ENCODE measurements around the gene CAV3.

The CAV3 gene

GRCh38 chr3:8776406-8776805 is 42.8 kb downstream of the CAV3 start (continued):
- TF ChIP-seq, protein P1, sequence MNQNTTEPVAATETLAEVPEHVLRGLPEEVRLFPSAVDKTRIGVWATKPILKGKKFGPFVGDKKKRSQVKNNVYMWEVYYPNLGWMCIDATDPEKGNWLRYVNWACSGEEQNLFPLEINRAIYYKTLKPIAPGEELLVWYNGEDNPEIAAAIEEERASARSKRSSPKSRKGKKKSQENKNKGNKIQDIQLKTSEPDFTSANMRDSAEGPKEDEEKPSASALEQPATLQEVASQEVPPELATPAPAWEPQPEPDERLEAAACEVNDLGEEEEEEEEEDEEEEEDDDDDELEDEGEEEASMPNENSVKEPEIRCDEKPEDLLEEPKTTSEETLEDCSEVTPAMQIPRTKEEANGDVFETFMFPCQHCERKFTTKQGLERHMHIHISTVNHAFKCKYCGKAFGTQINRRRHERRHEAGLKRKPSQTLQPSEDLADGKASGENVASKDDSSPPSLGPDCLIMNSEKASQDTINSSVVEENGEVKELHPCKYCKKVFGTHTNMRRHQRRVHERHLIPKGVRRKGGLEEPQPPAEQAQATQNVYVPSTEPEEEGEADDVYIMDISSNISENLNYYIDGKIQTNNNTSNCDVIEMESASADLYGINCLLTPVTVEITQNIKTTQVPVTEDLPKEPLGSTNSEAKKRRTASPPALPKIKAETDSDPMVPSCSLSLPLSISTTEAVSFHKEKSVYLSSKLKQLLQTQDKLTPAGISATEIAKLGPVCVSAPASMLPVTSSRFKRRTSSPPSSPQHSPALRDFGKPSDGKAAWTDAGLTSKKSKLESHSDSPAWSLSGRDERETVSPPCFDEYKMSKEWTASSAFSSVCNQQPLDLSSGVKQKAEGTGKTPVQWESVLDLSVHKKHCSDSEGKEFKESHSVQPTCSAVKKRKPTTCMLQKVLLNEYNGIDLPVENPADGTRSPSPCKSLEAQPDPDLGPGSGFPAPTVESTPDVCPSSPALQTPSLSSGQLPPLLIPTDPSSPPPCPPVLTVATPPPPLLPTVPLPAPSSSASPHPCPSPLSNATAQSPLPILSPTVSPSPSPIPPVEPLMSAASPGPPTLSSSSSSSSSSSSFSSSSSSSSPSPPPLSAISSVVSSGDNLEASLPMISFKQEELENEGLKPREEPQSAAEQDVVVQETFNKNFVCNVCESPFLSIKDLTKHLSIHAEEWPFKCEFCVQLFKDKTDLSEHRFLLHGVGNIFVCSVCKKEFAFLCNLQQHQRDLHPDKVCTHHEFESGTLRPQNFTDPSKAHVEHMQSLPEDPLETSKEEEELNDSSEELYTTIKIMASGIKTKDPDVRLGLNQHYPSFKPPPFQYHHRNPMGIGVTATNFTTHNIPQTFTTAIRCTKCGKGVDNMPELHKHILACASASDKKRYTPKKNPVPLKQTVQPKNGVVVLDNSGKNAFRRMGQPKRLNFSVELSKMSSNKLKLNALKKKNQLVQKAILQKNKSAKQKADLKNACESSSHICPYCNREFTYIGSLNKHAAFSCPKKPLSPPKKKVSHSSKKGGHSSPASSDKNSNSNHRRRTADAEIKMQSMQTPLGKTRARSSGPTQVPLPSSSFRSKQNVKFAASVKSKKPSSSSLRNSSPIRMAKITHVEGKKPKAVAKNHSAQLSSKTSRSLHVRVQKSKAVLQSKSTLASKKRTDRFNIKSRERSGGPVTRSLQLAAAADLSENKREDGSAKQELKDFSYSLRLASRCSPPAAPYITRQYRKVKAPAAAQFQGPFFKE (tag by site-specific recombination; IDR thresholded peaks at IDR 0.05; ENCODE audit: borderline replicate concordance) = no peak
- no peak for TF ChIP-seq ZEB2 (tag by site-specific recombination; IDR thresholded peaks at IDR 0.05)
- TF ChIP-seq ZSCAN23 (tag by site-specific recombination; IDR thresholded peaks at IDR 0.05) = no peak

DNA sequence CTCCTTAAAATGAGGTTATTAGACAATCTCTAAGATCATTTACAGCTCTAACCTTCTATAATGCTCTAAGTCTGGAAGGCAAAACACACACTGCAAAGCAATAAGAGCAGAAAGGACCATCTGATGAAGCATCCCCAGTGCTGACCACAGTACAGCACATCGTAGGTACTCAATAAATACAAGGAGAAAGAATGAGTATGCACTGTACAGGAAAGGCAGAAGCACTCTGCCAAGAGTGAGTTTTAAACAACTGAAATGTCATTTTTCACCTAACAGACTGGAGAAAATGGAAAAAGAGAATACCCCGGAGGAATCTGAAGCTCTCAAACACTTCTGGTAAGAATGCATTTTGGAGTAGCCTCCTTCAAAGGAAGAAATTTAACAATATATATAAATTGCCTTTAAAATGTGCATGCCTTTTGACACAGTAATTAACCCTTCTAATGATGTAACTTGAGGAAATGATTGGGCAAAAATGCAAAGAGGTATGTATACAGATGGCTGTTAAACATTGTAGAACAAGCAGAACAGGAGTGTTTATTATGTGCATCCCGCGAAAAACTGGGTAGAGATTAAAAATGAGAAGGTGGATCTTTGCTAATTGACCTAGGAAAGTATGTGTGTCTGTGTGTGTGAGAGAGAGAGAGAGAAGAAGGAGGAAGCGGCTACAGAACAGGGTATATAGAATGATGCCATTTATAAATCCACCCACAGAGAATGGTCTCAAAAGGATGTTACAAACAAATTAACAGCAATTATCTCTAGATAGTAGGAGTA is 43.8 kb downstream of the CAV3 start:
- Histone ChIP-seq H3K27ac (ENCODE audit: extremely low read depth, low read depth, low read length) (no peak overlapping the region), H3K4me1 (ENCODE audit: control insufficient read depth, insufficient read depth, low read length) (no peaks in the 10 kb centered on the region)

More for the DNA sequence above, 43.8 kb downstream of the CAV3 start:
- no peak for TF ChIP-seq ZNF747 (tag by site-specific recombination; IDR thresholded peaks at IDR 0.05)
- no peak for TF ChIP-seq ZNF302 (tag by site-specific recombination; IDR thresholded peaks at IDR 0.05; ENCODE audit: low read depth)
- TF ChIP-seq ZNF830 (tag by site-specific recombination; IDR thresholded peaks at IDR 0.05; ENCODE audit: low read depth) = no peak
- no peak for TF ChIP-seq ZNF670 (tag by site-specific recombination; IDR thresholded peaks at IDR 0.05; ENCODE audit: low read depth)
- no peak for TF ChIP-seq ZNF558 (tag by site-specific recombination; IDR thresholded peaks at IDR 0.05)
- no peak for TF ChIP-seq ZNF23 (tag by site-specific recombination; IDR thresholded peaks at IDR 0.05; ENCODE audit: borderline replicate concordance)
- TF ChIP-seq ZNF221 (tag by site-specific recombination; IDR thresholded peaks at IDR 0.05; ENCODE audit: borderline replicate concordance) = no peak
- no peak for TF ChIP-seq ZNF843 (tag by site-specific recombination; IDR thresholded peaks at IDR 0.05)
- no peak for TF ChIP-seq ZNF791 (tag by site-specific recombination; IDR thresholded peaks at IDR 0.05)
- TF ChIP-seq ZNF292 (tag by site-specific recombination; IDR thresholded peaks at IDR 0.05; ENCODE audit: borderline replicate concordance, low read depth) = no peak
- no peak for TF ChIP-seq ZFHX2 (tag by site-specific recombination; conservative IDR thresholded peaks at IDR 0.05)
- no peak for TF ChIP-seq MYNN (tag by site-specific recombination; IDR thresholded peaks at IDR 0.05; ENCODE audit: borderline replicate concordance)
- no peak for TF ChIP-seq ZXDB (tag by site-specific recombination; IDR thresholded peaks at IDR 0.05)
- TF ChIP-seq, protein P2, sequence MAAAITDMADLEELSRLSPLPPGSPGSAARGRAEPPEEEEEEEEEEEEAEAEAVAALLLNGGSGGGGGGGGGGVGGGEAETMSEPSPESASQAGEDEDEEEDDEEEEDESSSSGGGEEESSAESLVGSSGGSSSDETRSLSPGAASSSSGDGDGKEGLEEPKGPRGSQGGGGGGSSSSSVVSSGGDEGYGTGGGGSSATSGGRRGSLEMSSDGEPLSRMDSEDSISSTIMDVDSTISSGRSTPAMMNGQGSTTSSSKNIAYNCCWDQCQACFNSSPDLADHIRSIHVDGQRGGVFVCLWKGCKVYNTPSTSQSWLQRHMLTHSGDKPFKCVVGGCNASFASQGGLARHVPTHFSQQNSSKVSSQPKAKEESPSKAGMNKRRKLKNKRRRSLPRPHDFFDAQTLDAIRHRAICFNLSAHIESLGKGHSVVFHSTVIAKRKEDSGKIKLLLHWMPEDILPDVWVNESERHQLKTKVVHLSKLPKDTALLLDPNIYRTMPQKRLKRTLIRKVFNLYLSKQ (tag by site-specific recombination; IDR thresholded peaks at IDR 0.05; ENCODE audit: borderline replicate concordance) = no peak
- TF ChIP-seq ZNF704 (tag by site-specific recombination; IDR thresholded peaks at IDR 0.05) = no peak
- TF ChIP-seq ZNF157 (tag by site-specific recombination; IDR thresholded peaks at IDR 0.05) = no peak
- TF ChIP-seq, protein P3, sequence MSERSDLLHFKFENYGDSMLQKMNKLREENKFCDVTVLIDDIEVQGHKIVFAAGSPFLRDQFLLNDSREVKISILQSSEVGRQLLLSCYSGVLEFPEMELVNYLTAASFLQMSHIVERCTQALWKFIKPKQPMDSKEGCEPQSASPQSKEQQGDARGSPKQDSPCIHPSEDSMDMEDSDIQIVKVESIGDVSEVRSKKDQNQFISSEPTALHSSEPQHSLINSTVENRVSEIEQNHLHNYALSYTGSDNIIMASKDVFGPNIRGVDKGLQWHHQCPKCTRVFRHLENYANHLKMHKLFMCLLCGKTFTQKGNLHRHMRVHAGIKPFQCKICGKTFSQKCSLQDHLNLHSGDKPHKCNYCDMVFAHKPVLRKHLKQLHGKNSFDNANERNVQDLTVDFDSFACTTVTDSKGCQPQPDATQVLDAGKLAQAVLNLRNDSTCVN (tag by site-specific recombination; optimal IDR thresholded peaks at IDR 0.05) = no peak
- no peak for TF ChIP-seq PRDM1 (tag by site-specific recombination; IDR thresholded peaks at IDR 0.05)
- TF ChIP-seq ZNF433 (tag by site-specific recombination; IDR thresholded peaks at IDR 0.05; ENCODE audit: low read depth) = no peak
- TF ChIP-seq RBAK (tag by site-specific recombination; IDR thresholded peaks at IDR 0.05) = no peak
- no peaks in the 10 kb centered on the region for H3K36me3 ChIP-seq (ENCODE audit: control insufficient read depth in 2 of 2, insufficient read depth in 1 of 2, low read length in 2 of 2)
- H3K9me3 ChIP-seq (ENCODE audit: control insufficient read depth, insufficient read depth, low read depth, low read length) = no peaks in the 10 kb centered on the region
- no peak overlapping the region for H3K4me3 ChIP-seq (ENCODE audit: low read depth, low read length)
- ChIA-PET CTCF (interaction anchor here (0.6 to 3.9 kb wide), 2 partner anchors 8 to 12 kb away, joined by 5 to 27 read pairs; partner anchors contain the start of gene OXTR), POLR2A (no interaction called here)
